Neural cell (in vitro differentiated cells): ENCODE results near the gene TMPRSS2.

Source experiments
- MXI1 ChIP-seq: fragments of 450-650 bp; conservative IDR thresholded peaks from 2 replicates; pipeline ENCODE4 v1.6.1; 2014; ENCODE audit warnings: antibody characterized with exemption, mild to moderate bottlenecking; ENCODE audit not compliant: poor library complexity, severe bottlenecking
- RAD21 ChIP-seq: fragments of 450-650 bp; conservative IDR thresholded peaks from 2 replicates; pipeline ENCODE4 v1.6.1; 2014; ENCODE audit warnings: antibody characterized with exemption, mild to moderate bottlenecking, moderate library complexity
- TF ChIP-seq, protein P1 (sequence below): fragments of 450-650 bp; IDR thresholded peaks from 2 replicates; pipeline ENCODE4 v1.5.1; 2014; ENCODE audit warnings: antibody characterized with exemption, mild to moderate bottlenecking, moderate library complexity; ENCODE audit not compliant: poor library complexity, severe bottlenecking

DNA sequence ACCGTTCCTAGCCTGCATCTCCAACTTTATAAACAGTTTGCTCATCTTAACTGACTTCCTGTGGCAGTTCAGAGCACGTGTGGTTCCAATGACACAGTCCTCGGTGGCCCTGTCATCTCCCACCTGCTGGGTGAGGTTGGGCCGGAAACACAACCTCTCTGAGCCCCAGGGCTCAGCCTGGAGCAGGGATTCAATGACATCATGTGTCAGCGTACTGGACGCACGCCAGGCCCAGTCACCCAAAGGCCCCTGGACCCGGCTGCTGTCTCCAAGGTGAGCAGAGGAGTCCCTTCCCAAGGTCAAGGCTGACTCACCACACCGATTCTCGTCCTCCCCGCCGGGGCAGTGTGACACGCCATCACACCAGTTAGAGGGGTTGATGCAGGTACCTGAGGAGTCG is 19.9 kb downstream of the TMPRSS2 start:
- TF ChIP-seq, protein P1, sequence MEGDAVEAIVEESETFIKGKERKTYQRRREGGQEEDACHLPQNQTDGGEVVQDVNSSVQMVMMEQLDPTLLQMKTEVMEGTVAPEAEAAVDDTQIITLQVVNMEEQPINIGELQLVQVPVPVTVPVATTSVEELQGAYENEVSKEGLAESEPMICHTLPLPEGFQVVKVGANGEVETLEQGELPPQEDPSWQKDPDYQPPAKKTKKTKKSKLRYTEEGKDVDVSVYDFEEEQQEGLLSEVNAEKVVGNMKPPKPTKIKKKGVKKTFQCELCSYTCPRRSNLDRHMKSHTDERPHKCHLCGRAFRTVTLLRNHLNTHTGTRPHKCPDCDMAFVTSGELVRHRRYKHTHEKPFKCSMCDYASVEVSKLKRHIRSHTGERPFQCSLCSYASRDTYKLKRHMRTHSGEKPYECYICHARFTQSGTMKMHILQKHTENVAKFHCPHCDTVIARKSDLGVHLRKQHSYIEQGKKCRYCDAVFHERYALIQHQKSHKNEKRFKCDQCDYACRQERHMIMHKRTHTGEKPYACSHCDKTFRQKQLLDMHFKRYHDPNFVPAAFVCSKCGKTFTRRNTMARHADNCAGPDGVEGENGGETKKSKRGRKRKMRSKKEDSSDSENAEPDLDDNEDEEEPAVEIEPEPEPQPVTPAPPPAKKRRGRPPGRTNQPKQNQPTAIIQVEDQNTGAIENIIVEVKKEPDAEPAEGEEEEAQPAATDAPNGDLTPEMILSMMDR: no peak
- TF ChIP-seq RAD21 (no peak), MXI1 (no peak)
